Large intestine (tissue), 3 donors: ENCODE data around the gene ENO1. TPM values are rescaled to one million over a fixed set of nuclear protein-coding genes. Genes with fewer than 3 reads are reported as not detected.
"Not testable (repeated sequence)": the region's sequence is repeated elsewhere in the genome, so short reads cannot be mapped to it uniquely, and the experiment has no call there.

Experiments used
- DNase-seq, 2 donors: peaks; one replicate each; pipeline versions ENCODE4 v3.0.0 to v3.0.0-alpha.2; 2013
- H3K27ac ChIP-seq: one replicate; pipeline ENCODE4 v1.5.1; 2013; ENCODE audit warnings: low read length
- H3K27me3 ChIP-seq: 2 replicates; pipeline ENCODE4 v1.6.1; 2013; ENCODE audit warnings: low read length; ENCODE audit not compliant: control insufficient read depth, insufficient read depth
- H3K36me3 ChIP-seq: 2 replicates; pipeline ENCODE4 v1.6.1; 2013; ENCODE audit warnings: low read length; ENCODE audit not compliant: control insufficient read depth, insufficient read depth
- H3K4me1 ChIP-seq: one replicate; pipeline ENCODE4 v1.6.1; 2013; ENCODE audit warnings: low read length; ENCODE audit not compliant: control insufficient read depth, insufficient read depth
- H3K4me3 ChIP-seq: one replicate; pipeline ENCODE4 v1.5.1; 2013; ENCODE audit warnings: low read length
- H3K9me3 ChIP-seq: one replicate; pipeline ENCODE4 v1.6.1; 2013; ENCODE audit warnings: mild to moderate bottlenecking, low read depth, low read length, moderate library complexity; ENCODE audit not compliant: control insufficient read depth
- WGBS: methylation state at CpG from one replicate; pipeline ENCODE4 v1.1.5; 2013; ENCODE audit warnings: low lambda C conversion rate; ENCODE audit not compliant: insufficient coverage; 5-methylcytosine and 5-hydroxymethylcytosine counted together
- polyA plus RNA-seq: library from polyadenylated mRNA; unstranded; fragments of 120-200 nt; gene quantifications from one replicate; pipeline ENCODE4 v1.2.1, GENCODE V29; 2013

ENO1 gene
- polyA plus RNA-seq, 1 donor, result 728 TPM

GRCh38 chr1:8823295-8823664, 55.2 kb downstream of the ENO1 start:
- Histone ChIP-seq H3K27ac (peak overlapping the region; percentile 18), H3K4me3 (no peak overlapping the region), H3K4me1 (peaks cover 12% of the 10 kb centered on the region), H3K36me3 (no peaks in the 10 kb centered on the region), H3K27me3 (no peaks in the 10 kb centered on the region), H3K9me3 (no peaks in the 10 kb centered on the region)
- 66% methylated on average over 3 of the region's 6 CpGs for WGBS
- DNase-seq, result no peak

- WGBS, result 20% methylated on average over 1 of the region's 10 CpGs
Measured at GRCh38 chr1:8822373-8823294, 55.9 kb downstream of the ENO1 start.

GRCh38 chr1:8821084-8821483, 57.4 kb downstream of the ENO1 start:
- 63% methylated on average over 2 of the region's 2 CpGs for WGBS
- H3K27me3 ChIP-seq, result no peaks in the 10 kb centered on the region
- DNase-seq, result no peak
- peaks cover 13% of the 10 kb centered on the region for H3K4me1 ChIP-seq
- H3K27ac ChIP-seq, result no peak overlapping the region
- no peak overlapping the region for H3K4me3 ChIP-seq
- no peaks in the 10 kb centered on the region for H3K36me3 ChIP-seq
- H3K9me3 ChIP-seq, result no peaks in the 10 kb centered on the region

More at GRCh38 chr1:8822373-8823294, 55.9 kb downstream of the ENO1 start:
- Histone ChIP-seq H3K36me3 (no peaks in the 10 kb centered on the region), H3K27me3 (no peaks in the 10 kb centered on the region), H3K4me3 (no peak overlapping the region), H3K9me3 (no peaks in the 10 kb centered on the region), H3K4me1 (peaks cover 13% of the 10 kb centered on the region), H3K27ac (peak overlapping the region; percentile 18)
- peak; percentile 70 to 90 for DNase-seq

GRCh38 chr1:8818789-8819188, 59.7 kb downstream of the ENO1 start:
- H3K9me3 ChIP-seq, DNase-seq, H3K27me3 ChIP-seq, H3K36me3 ChIP-seq, H3K4me3 ChIP-seq: not testable (repeated sequence)
- no CpG with 5 or more reads among the region's 13 CpGs for WGBS
- Histone ChIP-seq H3K27ac (peak overlapping the region; percentile 98), H3K4me1 (peaks cover 20% of the 10 kb centered on the region)

- H3K4me1 ChIP-seq, result peaks cover 18% of the 10 kb centered on the region
- H3K27me3 ChIP-seq, result no peaks in the 10 kb centered on the region
- peak overlapping the region; percentile 97 for H3K4me3 ChIP-seq
- DNase-seq, result peak; percentile 17 to 62
- no peaks in the 10 kb centered on the region for H3K9me3 ChIP-seq
- no peaks in the 10 kb centered on the region for H3K36me3 ChIP-seq
- WGBS, result 50% methylated on average over 1 of the region's 4 CpGs
- peak overlapping the region; percentile 98 for H3K27ac ChIP-seq
Measured at GRCh38 chr1:8818325-8818775, 60.1 kb downstream of the ENO1 start.

GRCh38 chr1:8817412-8818324, 60.8 kb downstream of the ENO1 start, which contains the start of gene RERE:
TSS of gene RERE (minus strand) at chr1:8817640.
- WGBS, result 0% methylated on average over 6 of the region's 82 CpGs
- Histone ChIP-seq H3K9me3 (no peaks in the 10 kb centered on the region), H3K36me3 (no peaks in the 10 kb centered on the region), H3K27me3 (no peaks in the 10 kb centered on the region), H3K4me3 (peak within 1 kb of the TSS; percentile 97), H3K27ac (peak within 1 kb of the TSS; percentile 98), H3K4me1 (peaks cover 14% of the 10 kb centered on the region)
- peak; percentile 94 to 95 for DNase-seq

GRCh38 chr1:8816831-8817411, 61.6 kb downstream of the ENO1 start:
- peaks cover 11% of the 10 kb centered on the region for H3K4me1 ChIP-seq
- no peaks in the 10 kb centered on the region for H3K9me3 ChIP-seq
- DNase-seq, result peak in 1 of 2 donors; percentile 65
- peak overlapping the region; percentile 98 for H3K27ac ChIP-seq
- H3K27me3 ChIP-seq, result no peaks in the 10 kb centered on the region
- peak overlapping the region; percentile 97 for H3K4me3 ChIP-seq
- H3K36me3 ChIP-seq, result no peaks in the 10 kb centered on the region
- WGBS, result no CpG with 5 or more reads among the region's 41 CpGs

GRCh38 chr1:8816264-8816663, 62.2 kb downstream of the ENO1 start:
- Histone ChIP-seq H3K9me3 (no peaks in the 10 kb centered on the region), H3K27me3 (no peaks in the 10 kb centered on the region), H3K4me1 (peaks cover 11% of the 10 kb centered on the region), H3K36me3 (no peaks in the 10 kb centered on the region), H3K4me3 (peak overlapping the region; percentile 97), H3K27ac (peak overlapping the region; percentile 98)
- no CpG with 5 or more reads among the region's 3 CpGs for WGBS
- DNase-seq, result no peak

GRCh38 chr1:8815582-8816151, 62.8 kb downstream of the ENO1 start:
- WGBS, result no CpG with 5 or more reads among the region's 2 CpGs
- Histone ChIP-seq H3K27me3 (no peaks in the 10 kb centered on the region), H3K27ac (peak overlapping the region; percentile 98), H3K36me3 (no peaks in the 10 kb centered on the region), H3K4me3 (peak overlapping the region; percentile 97), H3K9me3 (no peaks in the 10 kb centered on the region), H3K4me1 (peaks cover 11% of the 10 kb centered on the region)
- DNase-seq, result peak; percentile 21 to 57
